GM23338 (cell line): ENCODE results near the gene HCN1. TPM values are rescaled to one million over a fixed set of nuclear protein-coding genes. Genes with fewer than 3 reads are reported as not detected.

Experiments used
- ATAC-seq: fragments of 200-7000 bp; cut with Tn5 transposase; 3 replicates; pipeline ENCODE4 v1.9.1; 2020
- DNase-seq: peaks from one replicate; pipeline ENCODE4 v3.0.0-alpha.2; 2015; ENCODE audit warnings: low spot score
- H2AFZ ChIP-seq: fragments of 200-600 bp; sonication (generic); 2 replicates; pipeline ENCODE4 v1.8.0; 2016; ENCODE audit warnings: antibody characterized with exemption, mild to moderate bottlenecking, moderate library complexity
- H3F3A ChIP-seq: fragments of 200-600 bp; sonication (generic); replicated peaks from 2 replicates; pipeline ENCODE4 v1.8.0; 2017; ENCODE audit warnings: antibody characterized with exemption, mixed run types, low read depth
- H3K27ac ChIP-seq: fragments of 200-600 bp; sonication (generic); 2 replicates; pipeline ENCODE4 v1.6.1; 2016; ENCODE audit warnings: low read depth
- H3K27me3 ChIP-seq: fragments of 200-600 bp; sonication (generic); 2 replicates; pipeline ENCODE4 v1.8.0; 2016; ENCODE audit warnings: mild to moderate bottlenecking, mixed run types, moderate library complexity; ENCODE audit not compliant: insufficient read depth
- H3K36me3 ChIP-seq: fragments of 200-600 bp; sonication (generic); 2 replicates; pipeline ENCODE4 v1.8.0; 2016; ENCODE audit warnings: mild to moderate bottlenecking; ENCODE audit not compliant: insufficient read depth
- H3K4me1 ChIP-seq: fragments of 200-600 bp; sonication (generic); 2 replicates; pipeline ENCODE4 v1.8.0; 2016; ENCODE audit warnings: mild to moderate bottlenecking, moderate library complexity; ENCODE audit not compliant: insufficient read depth
- H3K4me2 ChIP-seq: fragments of 200-600 bp; sonication (generic); 2 replicates; pipeline ENCODE4 v1.7.1; 2017; ENCODE audit warnings: mixed run types
- H3K4me3 ChIP-seq: fragments of 200-600 bp; sonication (generic); 2 replicates; pipeline ENCODE4 v1.6.1; 2016; ENCODE audit warnings: mixed run types
- H3K79me2 ChIP-seq: fragments of 200-600 bp; sonication (generic); replicated peaks from 2 replicates; pipeline ENCODE4 v1.8.0; 2017; ENCODE audit warnings: mild to moderate bottlenecking; ENCODE audit not compliant: insufficient read depth
- H3K9me2 ChIP-seq: fragments of 200-600 bp; sonication (generic); 2 replicates; pipeline ENCODE4 v1.8.0; 2017; ENCODE audit not compliant: insufficient read depth
- H4K20me1 ChIP-seq: fragments of 200-600 bp; sonication (generic); replicated peaks from 2 replicates; pipeline ENCODE4 v1.8.0; 2017; ENCODE audit warnings: mild to moderate bottlenecking; ENCODE audit not compliant: insufficient read depth
- H3K27ac Mint-ChIP-seq: 2 replicates; pipeline ENCODE4 v1.8.0; 2020; ENCODE audit warnings: inconsistent platforms, mild to moderate bottlenecking, moderate library complexity, mixed read lengths
- H3K27me3 Mint-ChIP-seq: 3 replicates; pipeline ENCODE4 v1.8.0; 2022; ENCODE audit warnings: low read depth, mild to moderate bottlenecking, moderate library complexity, mixed read lengths, inconsistent platforms; ENCODE audit not compliant: insufficient read depth, poor library complexity
- H3K36me3 Mint-ChIP-seq: 3 replicates; pipeline ENCODE4 v1.8.0; 2021; ENCODE audit warnings: low read depth, mild to moderate bottlenecking, inconsistent platforms, moderate library complexity, mixed read lengths
- H3K4me1 Mint-ChIP-seq: 3 replicates; pipeline ENCODE4 v1.8.0; 2020; ENCODE audit warnings: mild to moderate bottlenecking, inconsistent platforms, mixed read lengths
- H3K4me3 Mint-ChIP-seq: 3 replicates; pipeline ENCODE4 v1.8.0; 2021; ENCODE audit warnings: moderate library complexity, mild to moderate bottlenecking, inconsistent platforms, mixed read lengths
- H3K9me3 Mint-ChIP-seq: 3 replicates; pipeline ENCODE4 v1.8.0; 2020; ENCODE audit warnings: moderate library complexity, mild to moderate bottlenecking, inconsistent platforms, mixed read lengths
- CREB1 ChIP-seq: fragments of 250-450 bp; sonication (Bioruptor Pico); IDR thresholded peaks from 2 replicates; pipeline ENCODE4 v1.5.0; 2020; ENCODE audit warnings: low read depth, mild to moderate bottlenecking, moderate library complexity
- CTCF ChIP-seq, 2 experiments: fragments of 200-600 bp in 1 of 2; sonication (generic) in 1 of 2; conservative IDR thresholded peaks; 2 replicates each; pipeline versions ENCODE4 v1.5.1 to v1.6.1; 2016 to 2017; ENCODE audit warnings: antibody characterized with exemption in 2 of 2, low read depth in 2 of 2, mild to moderate bottlenecking in 2 of 2, moderate library complexity in 1 of 2
- ETS1 ChIP-seq: IDR thresholded peaks from 2 replicates; pipeline ENCODE4 v1.6.1; 2016; ENCODE audit warnings: antibody characterized with exemption
- EZH2 ChIP-seq: fragments of 200-600 bp; sonication (generic); IDR thresholded peaks from one replicate; pipeline ENCODE4 v1.8.0; 2017; ENCODE audit warnings: antibody characterized with exemption, mild to moderate bottlenecking, low read depth; ENCODE audit not compliant: unreplicated experiment
- EZH2phosphoT487 ChIP-seq: fragments of 200-600 bp; sonication (generic); IDR thresholded peaks from one replicate; pipeline ENCODE4 v1.8.1; 2018; ENCODE audit warnings: antibody characterized with exemption; ENCODE audit not compliant: unreplicated experiment
- JUNB ChIP-seq: IDR thresholded peaks from one replicate; pipeline ENCODE4 v1.6.1; 2016; ENCODE audit warnings: antibody characterized with exemption; ENCODE audit not compliant: unreplicated experiment
- NANOG ChIP-seq: IDR thresholded peaks from 2 replicates; pipeline ENCODE4 v1.6.1; 2016; ENCODE audit warnings: antibody characterized with exemption, borderline replicate concordance
- POLR2AphosphoS5 ChIP-seq: IDR thresholded peaks from 2 replicates; pipeline ENCODE4 v1.6.1; 2016; ENCODE audit warnings: antibody characterized with exemption, low read depth
- REST ChIP-seq: IDR thresholded peaks from one replicate; pipeline ENCODE4 v1.6.1; 2018; ENCODE audit warnings: antibody characterized with exemption; ENCODE audit not compliant: unreplicated experiment
- STAT1 ChIP-seq: IDR thresholded peaks from one replicate; pipeline ENCODE4 v1.6.1; 2016; ENCODE audit warnings: antibody characterized with exemption; ENCODE audit not compliant: unreplicated experiment
- ZNF114 ChIP-seq: fragments of 250-450 bp; sonication (Bioruptor Pico); IDR thresholded peaks from 2 replicates; pipeline ENCODE4 v1.5.0; 2020; ENCODE audit warnings: mild to moderate bottlenecking, moderate library complexity
- ZNF331 ChIP-seq: fragments of 250-450 bp; sonication (Bioruptor Pico); IDR thresholded peaks from 2 replicates; pipeline ENCODE4 v1.5.0; 2020; ENCODE audit warnings: low read depth, mild to moderate bottlenecking, moderate library complexity
- ZNF462 ChIP-seq: fragments of 250-450 bp; sonication (Bioruptor Pico); IDR thresholded peaks from 2 replicates; pipeline ENCODE4 v1.5.0; 2020; ENCODE audit warnings: mild to moderate bottlenecking, moderate library complexity
- polyA plus RNA-seq: library from polyadenylated mRNA; unstranded; fragments of >200 nt; fragmentation: Nextera tagmentation; extraction: Ambion mirVana; gene quantifications from 2 replicates; pipeline ENCODE4 v1.2.1, GENCODE V29; 2016
- total RNA-seq: library from RNA; depleted of rRNA; stranded (reverse); fragments of >200 nt; shearing (Covaris generic); gene quantifications from 2 replicates; pipeline ENCODE4 v1.2.3, GENCODE V29; 2014

The HCN1 gene
- total and polyA plus RNA-seq, 2 experiments from 2014 or later: 2.8 to 6.9 TPM

- Histone ChIP-seq H3K4me2 (no peak overlapping the region), H3K27ac (no peak overlapping the region), H3K4me3 (no peak overlapping the region), H3K4me1 (peaks cover 11% of the 10 kb centered on the region), H4K20me1 (no peaks in the 10 kb centered on the region), H3K36me3 (no peaks in the 10 kb centered on the region), H3K27me3 (no peaks in the 10 kb centered on the region), H3F3A (no peaks in the 10 kb centered on the region), H3K79me2 (no peaks in the 10 kb centered on the region), H2AFZ (no peak overlapping the region), H3K9me2 (no peaks in the 10 kb centered on the region)
- Mint-ChIP-seq H3K27ac (no peak overlapping the region), H3K4me1 (peaks cover 16% of the 10 kb centered on the region), H3K9me3 (no peaks in the 10 kb centered on the region), H3K36me3 (peaks cover 10% of the 10 kb centered on the region; the same call in 2 of the 3 replicates), H3K4me3 (no peak overlapping the region), H3K27me3 (no peaks in the 10 kb centered on the region)
- no peak for DNase-seq
- TF ChIP-seq ETS1: no peak
- TF ChIP-seq CTCF (conservative IDR thresholded peaks at IDR 0.05; ENCODE audit: low read depth in 2 of 2): no peak
- no peak for TF ChIP-seq JUNB
- no peak for TF ChIP-seq EZH2
- no peak for TF ChIP-seq ZNF114 (CRISPR knock-in tag)
- TF ChIP-seq NANOG: no peak
- no peak for TF ChIP-seq CREB1 (CRISPR knock-in tag)
- TF ChIP-seq ZNF331 (CRISPR knock-in tag): no peak
- no peak for TF ChIP-seq REST
- no peak for TF ChIP-seq STAT1
- TF ChIP-seq EZH2phosphoT487: no peak
- TF ChIP-seq POLR2AphosphoS5: no peak
- TF ChIP-seq ZNF462 (CRISPR knock-in tag): no peak
- ATAC-seq: no peak
Measured at GRCh38 chr5:45274241-45274640, 421.9 kb downstream of the HCN1 start.
